Adrenal gland (tissue), 12 donors: ENCODE results near the gene GPATCH8. TPM values are rescaled to one million over a fixed set of nuclear protein-coding genes. Genes with fewer than 3 reads are reported as not detected.

Experiments used
- DNase-seq, 7 donors: peaks; one replicate each; pipeline ENCODE4 v3.0.0-alpha.2; 2019 to 2020
- H3K27ac ChIP-seq, 5 donors: fragments of 200-600 bp; sonication (generic) in 4 of 5; 1 replicate in 3 of 5; 2 replicates in 2 of 5; pipeline versions ENCODE4 v1.5.1 to v1.8.0; 2016 to 2020; ENCODE audit warnings: mild to moderate bottlenecking in 1 of 5
- H3K27me3 ChIP-seq: fragments of 200-600 bp; 2 replicates; pipeline ENCODE4 v1.8.0; 2021
- H3K36me3 ChIP-seq, 2 donors: fragments of 200-600 bp; replicated peaks in 1 of 2; 1 replicate in 1 of 2; 2 replicates in 1 of 2; pipeline versions ENCODE4 v1.5.1 to v1.8.0; 2018 to 2022
- H3K4me1 ChIP-seq, 2 donors: fragments of 200-600 bp; replicated peaks in 1 of 2; 1 replicate in 1 of 2; 2 replicates in 1 of 2; pipeline versions ENCODE4 v1.5.1 to v1.8.0; 2018 to 2021
- H3K4me3 ChIP-seq, 4 donors: fragments of 200-600 bp; sonication (generic) in 3 of 4; one replicate each; pipeline ENCODE4 v1.5.1; 2016 to 2018
- H3K9me3 ChIP-seq, 3 donors: fragments of 200-600 bp; sonication (generic) in 1 of 3; replicated peaks in 1 of 3; 1 replicate in 2 of 3; 2 replicates in 1 of 3; pipeline versions ENCODE4 v1.5.1 to v1.8.0; 2016 to 2021
- POLR2A ChIP-seq, 2 donors: fragments of 450-650 bp; IDR thresholded peaks; one replicate each; pipeline ENCODE4 v1.6.1; 2017; ENCODE audit warnings: antibody characterized with exemption in 2 of 2, mild to moderate bottlenecking in 2 of 2, moderate library complexity in 1 of 2
- WGBS, 4 donors: extraction: QIAGEN DNeasy Blood & Tissue Kit in 2 of 4; methylation state at CpG; one replicate each; pipeline versions ENCODE4 v1.1.5 to v1.1.7; 2013 to 2017; 5-methylcytosine and 5-hydroxymethylcytosine counted together
- intact Hi-C, 2 donors: fragments of 100-400 bp; cut with DNase I; formaldehyde crosslinking; loops; one replicate each; pipeline versions ENCODE4 v1.14.1 to v1.15.0; 2022 to 2023
- polyA plus RNA-seq, 3 donors: library from polyadenylated mRNA; stranded (reverse); fragments of 200-250 nt in 2 of 3; fragments of 350-450 nt in 1 of 3; fragmentation: Illumina TruSeq in 1 of 3; extraction: RNeasy Lipid Tissue Mini Kit (QIAGEN cat#74804) in 1 of 3; gene quantifications; one replicate each; pipeline ENCODE4 v1.2.3, GENCODE V29; 2013 to 2014
- total RNA-seq, 9 donors: library from RNA; depleted of rRNA in 4 of 9; stranded (reverse); fragments of >200 nt in 4 of 9; fragments of 120-200 nt in 1 of 9; fragmentation: NEBNext Ultra II Directional in 1 of 9; extraction: Animal tissue kit (Norgen Biotek cat#: 25700) in 1 of 9; gene quantifications; one replicate each; pipeline versions ENCODE4 v1.1.0 to v1.2.4, GENCODE V29; 2013 to 2023
- TF ChIP-seq, protein P1 (sequence below), 6 experiments: fragments of 450-650 bp in 4 of 6; fragments of 200-600 bp in 2 of 6; sonication (generic) in 1 of 6; IDR thresholded peaks; 1 replicate in 5 of 6; 2 replicates in 1 of 6; pipeline versions ENCODE4 v1.5.1 to v1.8.0; 2016 to 2021; ENCODE audit warnings: antibody characterized with exemption in 6 of 6, mild to moderate bottlenecking in 2 of 6, moderate library complexity in 1 of 6
- donor health status: healthy with polysubstance abuse.
- donor health status: Bipolar disorder and iron deficiency.
- donor health status: DM: yes; HTN: yes; CAD: no.
- donor health status: DM: no; HTN: no; CAD: no.
- donor health status: DM: no; HTN: no; CAD: no.
- donor health status: DM: yes; HTN: yes; CAD: no.

The GPATCH8 gene
- total and polyA plus RNA-seq, 12 donors, result 7.2 to 33.6 (median 28.8) TPM

GRCh38 chr17:44469676-44470075 is 33.5 kb downstream of the GPATCH8 start:
- no peaks in the 10 kb centered on the region for H3K27me3 ChIP-seq
- 91 to 99% (median 96%) methylated on average over 2 of the region's 2 CpGs for WGBS, 4 donors
- H3K9me3 ChIP-seq, result no peaks in the 10 kb centered on the region
- peaks cover 2 to 17% of the 10 kb centered on the region in 2 donors for H3K4me1 ChIP-seq
- H3K36me3 ChIP-seq, result no peaks in the 10 kb centered on the region
- TF ChIP-seq, protein P1, sequence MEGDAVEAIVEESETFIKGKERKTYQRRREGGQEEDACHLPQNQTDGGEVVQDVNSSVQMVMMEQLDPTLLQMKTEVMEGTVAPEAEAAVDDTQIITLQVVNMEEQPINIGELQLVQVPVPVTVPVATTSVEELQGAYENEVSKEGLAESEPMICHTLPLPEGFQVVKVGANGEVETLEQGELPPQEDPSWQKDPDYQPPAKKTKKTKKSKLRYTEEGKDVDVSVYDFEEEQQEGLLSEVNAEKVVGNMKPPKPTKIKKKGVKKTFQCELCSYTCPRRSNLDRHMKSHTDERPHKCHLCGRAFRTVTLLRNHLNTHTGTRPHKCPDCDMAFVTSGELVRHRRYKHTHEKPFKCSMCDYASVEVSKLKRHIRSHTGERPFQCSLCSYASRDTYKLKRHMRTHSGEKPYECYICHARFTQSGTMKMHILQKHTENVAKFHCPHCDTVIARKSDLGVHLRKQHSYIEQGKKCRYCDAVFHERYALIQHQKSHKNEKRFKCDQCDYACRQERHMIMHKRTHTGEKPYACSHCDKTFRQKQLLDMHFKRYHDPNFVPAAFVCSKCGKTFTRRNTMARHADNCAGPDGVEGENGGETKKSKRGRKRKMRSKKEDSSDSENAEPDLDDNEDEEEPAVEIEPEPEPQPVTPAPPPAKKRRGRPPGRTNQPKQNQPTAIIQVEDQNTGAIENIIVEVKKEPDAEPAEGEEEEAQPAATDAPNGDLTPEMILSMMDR (IDR thresholded peaks at IDR 0.05), result no peak
- TF ChIP-seq POLR2A (IDR thresholded peaks at IDR 0.05), result no peak
- no peak overlapping the region for H3K4me3 ChIP-seq
- no peak overlapping the region for H3K27ac ChIP-seq
- intact Hi-C loops, result no loop called here
- no peak for DNase-seq

DNA sequence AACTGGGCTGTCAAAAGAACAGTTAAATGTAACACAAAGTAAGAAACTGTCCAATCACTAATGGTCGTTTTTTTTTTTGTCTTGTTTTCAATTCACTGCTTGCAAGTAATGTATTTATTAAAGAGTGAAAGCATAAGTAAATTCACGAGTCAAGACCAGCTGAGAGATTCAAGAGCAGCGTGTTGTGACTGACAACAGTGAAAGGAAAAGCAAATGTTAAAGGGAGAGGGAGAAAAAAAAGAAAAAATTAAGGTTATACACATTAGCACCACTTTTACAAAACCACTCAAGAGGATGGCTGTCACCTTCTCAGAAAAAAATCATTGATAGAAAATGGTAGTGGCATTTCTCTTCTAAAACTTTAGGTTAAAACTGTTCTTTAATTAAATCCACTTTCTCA is 36.1 kb downstream of the GPATCH8 start:
- Histone ChIP-seq H3K4me1 (peaks cover 2 to 27% of the 10 kb centered on the region in 2 donors), H3K27ac (no peak overlapping the region), H3K9me3 (no peaks in the 10 kb centered on the region), H3K36me3 (no peaks in the 10 kb centered on the region), H3K27me3 (no peaks in the 10 kb centered on the region), H3K4me3 (no peak overlapping the region)
- no peak for TF ChIP-seq POLR2A (IDR thresholded peaks at IDR 0.05)
- TF ChIP-seq, protein P1 (IDR thresholded peaks at IDR 0.05), result no peak
- WGBS, 4 donors, result 27 to 33% (median 29%) methylated on average over 3 of the region's 3 CpGs
- intact Hi-C loops, result no loop called here
- no peak for DNase-seq

DNA sequence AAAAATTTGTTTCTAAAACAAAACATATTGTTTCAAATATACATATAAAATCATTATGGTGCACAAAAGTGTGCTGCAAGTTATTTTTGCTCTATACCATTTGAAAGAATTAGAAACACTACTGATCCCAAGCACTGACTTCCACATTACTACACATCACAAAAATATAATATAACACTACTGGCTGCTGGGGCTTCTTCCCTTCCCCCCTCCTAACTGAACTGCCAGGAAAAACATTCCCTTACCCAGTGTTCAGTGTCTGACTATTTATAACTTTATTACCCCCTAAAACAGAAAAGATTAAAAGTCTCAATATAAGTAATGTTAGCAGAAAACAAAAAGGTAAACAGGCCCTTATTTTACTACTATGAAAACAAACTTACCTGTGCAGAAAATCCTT is 36.9 kb downstream of the GPATCH8 start:
- Histone ChIP-seq H3K27ac (no peak overlapping the region), H3K27me3 (no peaks in the 10 kb centered on the region), H3K4me3 (no peak overlapping the region), H3K9me3 (no peaks in the 10 kb centered on the region), H3K36me3 (no peaks in the 10 kb centered on the region), H3K4me1 (peaks cover 2 to 27% of the 10 kb centered on the region in 2 donors)
- intact Hi-C loops, result no loop called here
- DNase-seq, result no peak
- TF ChIP-seq, protein P1 (IDR thresholded peaks at IDR 0.05), result no peak
- no peak for TF ChIP-seq POLR2A (IDR thresholded peaks at IDR 0.05)

DNA sequence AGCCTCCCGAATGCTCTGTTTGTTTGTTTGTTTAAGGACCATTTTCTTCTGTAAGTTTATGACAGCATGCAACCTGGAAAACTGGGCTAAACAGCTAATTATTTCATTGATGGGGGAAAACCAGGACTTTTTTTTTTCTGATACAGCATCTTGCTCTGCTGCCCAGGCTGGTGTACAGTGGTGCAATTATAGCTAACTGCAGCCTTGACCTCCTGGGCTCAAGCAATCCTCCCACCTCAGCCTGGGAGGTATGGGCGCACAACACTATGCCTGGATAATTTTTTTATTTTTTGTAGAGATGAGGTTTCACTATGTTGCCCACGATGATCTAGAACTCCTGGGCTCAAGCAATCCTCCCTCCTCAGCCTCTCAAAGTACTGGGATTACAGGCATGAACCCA is 37.3 kb downstream of the GPATCH8 start:
- Histone ChIP-seq H3K27me3 (no peaks in the 10 kb centered on the region), H3K9me3 (no peaks in the 10 kb centered on the region), H3K4me3 (no peak overlapping the region), H3K4me1 (peaks cover 2 to 27% of the 10 kb centered on the region in 2 donors), H3K36me3 (no peaks in the 10 kb centered on the region), H3K27ac (no peak overlapping the region)
- intact Hi-C loops, result no loop called here
- 78 to 88% (median 82%) methylated on average over 3 of the region's 3 CpGs for WGBS, 4 donors
- no peak for DNase-seq
- no peak for TF ChIP-seq POLR2A (IDR thresholded peaks at IDR 0.05)
- TF ChIP-seq, protein P1 (IDR thresholded peaks at IDR 0.05), result no peak
